MM.1S (cell line): Measurements from ENCODE around the gene PKIG.

Experiments
- EZH2 ChIP-seq: fragments of 300-600 bp; sonication (generic); optimal IDR thresholded peaks from 2 replicates; pipeline ENCODE3; 2017; ENCODE audit warnings: low read depth, mild to moderate bottlenecking, antibody characterized with exemption, low read length, mixed read lengths
- TF ChIP-seq, protein P1 (sequence below): fragments of 300-600 bp; sonication (generic); IDR thresholded peaks from 2 replicates; pipeline ENCODE4 v1.5.1; 2016; ENCODE audit warnings: antibody characterized with exemption, low read length, mixed read lengths

DNA sequence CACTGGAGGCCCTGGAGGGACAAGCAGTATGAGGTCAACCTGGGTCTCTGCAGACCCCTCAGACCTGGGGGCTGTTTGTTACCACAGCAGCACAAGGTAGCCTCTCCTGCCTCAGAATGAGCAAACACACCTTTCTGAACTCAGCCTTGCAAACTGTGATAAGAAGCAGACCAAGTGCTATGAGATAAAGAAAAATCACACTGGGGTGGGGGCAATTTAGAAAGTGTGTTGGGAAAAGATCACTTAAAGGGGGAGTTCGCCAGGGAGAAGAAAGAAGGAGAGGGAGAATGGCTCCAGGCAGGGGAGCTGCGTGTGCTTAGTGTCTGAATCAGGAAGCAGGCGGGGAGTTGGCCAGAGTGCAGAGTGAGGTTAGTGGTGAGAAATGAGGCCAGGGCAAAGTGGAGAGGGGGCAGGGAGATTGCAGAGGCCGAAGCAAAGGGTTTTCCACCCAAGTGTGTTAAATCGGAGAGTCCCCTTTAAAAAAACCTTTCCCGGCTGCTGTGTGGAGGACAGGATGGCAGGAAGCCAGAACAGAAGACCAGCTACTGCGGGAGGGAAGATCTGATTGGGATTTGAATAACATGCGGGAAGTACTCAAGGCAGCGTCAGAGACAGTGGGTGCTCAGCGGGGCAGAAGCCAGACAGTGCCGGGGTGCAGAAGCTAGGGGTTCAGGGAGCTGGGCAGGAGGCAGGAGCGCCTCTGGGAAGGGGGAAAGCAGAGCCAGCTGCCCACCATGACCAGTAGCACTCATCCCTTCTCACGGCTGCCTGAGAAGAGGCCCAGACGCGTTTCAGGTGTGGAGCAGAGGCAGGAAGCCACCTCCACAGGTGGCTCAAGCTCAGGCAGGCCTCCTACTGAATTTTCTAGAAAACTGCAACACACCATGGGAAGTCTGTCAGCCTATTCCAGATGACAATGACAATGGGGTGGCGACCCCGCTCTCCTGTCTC is 60.1 kb downstream of the PKIG start:
- TF ChIP-seq, protein P1, sequence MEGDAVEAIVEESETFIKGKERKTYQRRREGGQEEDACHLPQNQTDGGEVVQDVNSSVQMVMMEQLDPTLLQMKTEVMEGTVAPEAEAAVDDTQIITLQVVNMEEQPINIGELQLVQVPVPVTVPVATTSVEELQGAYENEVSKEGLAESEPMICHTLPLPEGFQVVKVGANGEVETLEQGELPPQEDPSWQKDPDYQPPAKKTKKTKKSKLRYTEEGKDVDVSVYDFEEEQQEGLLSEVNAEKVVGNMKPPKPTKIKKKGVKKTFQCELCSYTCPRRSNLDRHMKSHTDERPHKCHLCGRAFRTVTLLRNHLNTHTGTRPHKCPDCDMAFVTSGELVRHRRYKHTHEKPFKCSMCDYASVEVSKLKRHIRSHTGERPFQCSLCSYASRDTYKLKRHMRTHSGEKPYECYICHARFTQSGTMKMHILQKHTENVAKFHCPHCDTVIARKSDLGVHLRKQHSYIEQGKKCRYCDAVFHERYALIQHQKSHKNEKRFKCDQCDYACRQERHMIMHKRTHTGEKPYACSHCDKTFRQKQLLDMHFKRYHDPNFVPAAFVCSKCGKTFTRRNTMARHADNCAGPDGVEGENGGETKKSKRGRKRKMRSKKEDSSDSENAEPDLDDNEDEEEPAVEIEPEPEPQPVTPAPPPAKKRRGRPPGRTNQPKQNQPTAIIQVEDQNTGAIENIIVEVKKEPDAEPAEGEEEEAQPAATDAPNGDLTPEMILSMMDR: peak; percentile 58
- no peak for TF ChIP-seq EZH2
